ENCODE data around the gene TMPRSS11D. TPM values are rescaled to one million over a fixed set of nuclear protein-coding genes. Genes with fewer than 3 reads are reported as not detected.

TMPRSS11D gene
- total RNA-seq, 1 experiment from 2014 or later = not detected

DNA sequence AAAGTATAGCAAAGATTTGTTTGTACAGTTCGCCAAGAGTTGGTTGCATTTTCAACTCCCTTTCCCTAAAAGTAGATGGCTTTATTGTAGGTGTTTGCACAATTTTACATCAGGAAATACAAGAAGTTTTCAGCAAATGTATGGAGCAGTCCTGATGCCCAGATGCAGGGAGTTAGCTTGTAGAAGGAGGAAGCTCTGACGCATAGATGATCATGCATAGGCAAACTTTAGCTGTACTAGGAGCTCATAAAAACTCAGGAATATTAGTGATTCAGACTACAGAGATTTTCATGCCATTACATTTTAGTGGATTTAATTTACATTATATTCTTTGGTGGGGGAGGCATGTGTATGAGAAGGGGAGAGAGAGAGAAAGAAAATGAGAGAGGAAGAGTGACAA lies 62.9 kb downstream of the TMPRSS11D start:
- DNase-seq = no peak
- H3K36me3 ChIP-seq = no peaks in the 10 kb centered on the region
- no peaks in the 10 kb centered on the region for H3K9me3 ChIP-seq
- no peak overlapping the region for H3K4me3 ChIP-seq
- H3K27me3 ChIP-seq = no peaks in the 10 kb centered on the region

DNA sequence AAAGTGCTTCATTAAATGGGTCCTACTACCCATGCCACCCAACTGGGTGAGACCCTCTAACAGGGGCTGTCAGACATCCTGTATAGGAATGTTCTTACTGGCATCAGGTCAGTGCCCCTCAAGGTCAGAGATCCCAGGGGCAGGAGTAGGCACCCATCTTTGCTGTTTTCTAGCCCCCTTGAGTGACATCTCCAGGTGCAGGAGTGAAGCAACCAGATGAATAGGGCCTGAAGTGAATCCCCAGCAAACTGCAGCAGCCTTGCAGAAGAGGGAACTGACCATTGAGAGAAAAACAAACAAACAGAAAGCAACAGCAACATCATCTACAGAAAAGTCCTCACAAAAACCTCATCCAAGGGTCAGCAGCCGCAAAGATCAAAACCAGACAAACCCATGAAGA lies 73.8 kb downstream of the TMPRSS11D start:
- Histone ChIP-seq H3K4me3 (no peak overlapping the region), H3K9me3 (no peaks in the 10 kb centered on the region), H3K36me3 (no peaks in the 10 kb centered on the region), H3K27me3 (no peaks in the 10 kb centered on the region)
- no peak for DNase-seq

DNA sequence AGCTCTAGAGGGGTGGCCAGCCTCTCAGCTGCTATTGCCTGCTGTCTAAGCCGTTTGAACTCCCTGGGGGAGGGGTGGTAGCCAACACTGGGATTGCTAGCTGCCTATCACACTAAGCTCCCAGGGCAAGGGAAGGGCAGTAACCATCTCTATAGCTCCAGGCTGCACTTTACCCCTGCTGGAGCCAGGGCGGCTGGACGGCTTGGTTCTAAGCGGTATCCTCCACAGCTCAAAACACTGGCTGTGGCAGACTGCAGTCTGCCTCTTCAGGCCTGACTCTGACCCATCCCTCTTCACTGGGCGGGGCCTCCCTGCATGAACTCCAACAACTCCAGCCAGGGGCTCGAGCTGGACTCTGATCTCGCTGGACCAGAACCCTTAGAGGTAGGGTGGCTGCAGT lies 74.3 kb downstream of the TMPRSS11D start:
- H3K4me3 ChIP-seq = no peak overlapping the region
- H3K9me3 ChIP-seq = no peaks in the 10 kb centered on the region
- no peaks in the 10 kb centered on the region for H3K27me3 ChIP-seq
- H3K36me3 ChIP-seq = no peaks in the 10 kb centered on the region
- no peak for DNase-seq

DNA sequence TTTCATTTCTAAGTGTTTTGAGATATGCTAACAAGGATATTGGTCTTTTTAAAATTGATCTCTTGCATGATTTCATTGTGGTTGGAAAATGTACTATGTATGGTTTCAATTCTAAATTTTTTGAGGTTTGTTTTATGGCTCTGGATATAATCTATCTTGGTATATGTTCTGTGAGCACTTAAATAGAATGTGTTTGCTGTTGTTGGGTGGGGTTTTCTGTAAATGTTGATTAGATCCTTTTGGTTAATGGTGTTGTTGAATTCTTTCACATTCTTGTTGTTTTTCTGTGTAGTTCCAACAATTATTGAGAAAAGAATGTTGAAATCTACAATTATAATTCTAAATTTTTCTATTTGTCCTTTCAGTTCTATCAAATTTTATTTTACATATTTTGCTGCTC lies 87.0 kb downstream of the TMPRSS11D start:
- no peak overlapping the region for H3K4me3 ChIP-seq
- no peak for DNase-seq
- H3K27me3 ChIP-seq = no peaks in the 10 kb centered on the region

DNA sequence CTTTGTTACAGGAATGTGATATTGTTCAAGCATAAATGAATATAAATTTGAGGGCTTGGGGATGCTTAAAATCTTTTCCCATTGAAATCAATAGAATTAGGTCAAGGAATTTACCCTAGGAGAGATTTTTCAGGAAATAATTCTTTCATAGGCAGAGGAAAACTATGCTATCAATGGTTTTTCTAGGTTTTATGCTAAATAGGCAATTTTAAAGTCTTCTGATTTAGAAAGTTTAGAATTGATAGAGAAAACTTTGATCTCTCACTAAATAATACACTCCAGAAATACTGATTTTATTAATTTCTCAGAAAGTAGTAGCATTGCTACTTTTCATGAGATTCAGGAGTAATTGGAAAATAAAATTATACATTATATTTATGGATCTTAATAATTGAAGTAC lies 93.1 kb downstream of the TMPRSS11D start:
- Histone ChIP-seq H3K27me3 (no peaks in the 10 kb centered on the region), H3K4me3 (no peak overlapping the region), H3K9me3 (no peaks in the 10 kb centered on the region), H3K36me3 (no peaks in the 10 kb centered on the region)
- no peak for DNase-seq

More for the DNA sequence above, 87.0 kb downstream of the TMPRSS11D start:
- Histone ChIP-seq H3K36me3 (no peaks in the 10 kb centered on the region), H3K9me3 (no peaks in the 10 kb centered on the region)

GRCh38 chr4:67787311-67787710 lies 96.5 kb downstream of the TMPRSS11D start:
- no peak for DNase-seq
- Histone ChIP-seq H3K36me3 (no peaks in the 10 kb centered on the region), H3K4me3 (no peak overlapping the region), H3K27me3 (no peaks in the 10 kb centered on the region), H3K9me3 (no peaks in the 10 kb centered on the region)

- H3K4me3 ChIP-seq = no peak overlapping the region
- H3K9me3 ChIP-seq = no peaks in the 10 kb centered on the region
- no peaks in the 10 kb centered on the region for H3K27me3 ChIP-seq
- H3K36me3 ChIP-seq = no peaks in the 10 kb centered on the region
- no peak for DNase-seq
Observed at GRCh38 chr4:67785528-67785927, 98.3 kb downstream of the TMPRSS11D start.

GRCh38 chr4:67779631-67780030 lies 104.2 kb downstream of the TMPRSS11D start:
- Histone ChIP-seq H3K27me3 (no peaks in the 10 kb centered on the region), H3K9me3 (no peaks in the 10 kb centered on the region), H3K36me3 (no peaks in the 10 kb centered on the region), H3K4me3 (no peak overlapping the region)
- DNase-seq = no peak

GRCh38 chr4:67776746-67777145 lies 107.1 kb downstream of the TMPRSS11D start:
- Histone ChIP-seq H3K9me3 (no peaks in the 10 kb centered on the region), H3K36me3 (no peaks in the 10 kb centered on the region), H3K27me3 (no peaks in the 10 kb centered on the region), H3K4me3 (no peak overlapping the region)
- DNase-seq = no peak

Other genes starting within 250 kb of the TMPRSS11D start
- gene UBA6, start 182.8 kb downstream of the TMPRSS11D start, total RNA-seq (2014; rRNA removed; shearing (Covaris generic); ENCODE audit: low replicate concordance) = 55.2 and 100 TPM in 2 replicates
- not detected in 2 replicates for gene GNRHR, start 129.6 kb downstream of the TMPRSS11D start, total RNA-seq (2014; rRNA removed; shearing (Covaris generic); ENCODE audit: low replicate concordance)
- gene TMPRSS11A, start 79.5 kb upstream of the TMPRSS11D start, total RNA-seq (2014; rRNA removed; shearing (Covaris generic); ENCODE audit: low replicate concordance) = not detected in 2 replicates
- not detected in 2 replicates for gene TMPRSS11F, start 245.9 kb upstream of the TMPRSS11D start, total RNA-seq (2014; rRNA removed; shearing (Covaris generic); ENCODE audit: low replicate concordance)